HEK293 (cell line): ENCODE measurements around the gene CHRM2.

Source experiments
- CTCF ChIA-PET: fragments of 350-600 bp; formaldehyde crosslinking; extraction: SDS; loops from one replicate; lab custom pipeline; 2021; ENCODE audit warnings: antibody characterized with exemption; lab: Yijun Ruan, JAX
- POLR2A ChIA-PET: fragments of 300-600 bp; formaldehyde crosslinking; extraction: SDS; loops from one replicate; lab custom pipeline; 2020; ENCODE audit warnings: antibody characterized with exemption, inconsistent platforms; lab: Yijun Ruan, JAX
- H3K27ac ChIP-seq: fragments of 200-500 bp; sonication (Bioruptor generic); 2 replicates; pipeline ENCODE4 v1.5.1; 2014; ENCODE audit warnings: low read depth, low read length, control low read depth, inconsistent platforms; ENCODE audit errors: extremely low read depth
- H3K36me3 ChIP-seq, 2 experiments: fragments of 200-500 bp in 1 of 2; sonication (Bioruptor generic) in 1 of 2; 1 replicate in 1 of 2; 2 replicates in 1 of 2; pipeline ENCODE4 v1.5.1; 2014 to 2017; ENCODE audit warnings: inconsistent platforms in 2 of 2, low read length in 2 of 2; ENCODE audit not compliant: control insufficient read depth in 2 of 2, insufficient read depth in 1 of 2
- H3K4me1 ChIP-seq: fragments of 200-500 bp; sonication (Bioruptor generic); 2 replicates; pipeline ENCODE4 v1.5.1; 2014; ENCODE audit warnings: mild to moderate bottlenecking, low read length, inconsistent platforms; ENCODE audit not compliant: control insufficient read depth, insufficient read depth
- H3K4me3 ChIP-seq: 2 replicates; pipeline ENCODE4 v1.5.1; 2011; ENCODE audit warnings: low read depth, mild to moderate bottlenecking, control low read depth, low read length, moderate library complexity
- H3K9me3 ChIP-seq: fragments of 200-500 bp; sonication (Bioruptor generic); 2 replicates; pipeline ENCODE4 v1.5.1; 2014; ENCODE audit warnings: low read depth, low read length, inconsistent platforms; ENCODE audit not compliant: control insufficient read depth, insufficient read depth
- GLIS1 ChIP-seq: fragments of 450-650 bp; formaldehyde crosslinking; IDR thresholded peaks from 2 replicates; pipeline ENCODE4 v1.5.1; 2016; ENCODE audit warnings: missing biosample characterization, missing genetic modification characterization
- IKZF3 ChIP-seq: fragments of 450-650 bp; IDR thresholded peaks from 2 replicates; pipeline ENCODE4 v1.5.0; 2018; ENCODE audit warnings: missing biosample characterization, mild to moderate bottlenecking, missing genetic modification characterization, moderate library complexity
- KLF8 ChIP-seq: fragments of 450-650 bp; formaldehyde crosslinking; IDR thresholded peaks from 2 replicates; pipeline ENCODE4 v1.5.1; 2016; ENCODE audit warnings: missing biosample characterization, missing genetic modification characterization
- RBAK ChIP-seq: fragments of 450-650 bp; formaldehyde crosslinking; IDR thresholded peaks from 2 replicates; pipeline ENCODE4 v1.5.1; 2016; ENCODE audit warnings: missing biosample characterization, missing genetic modification characterization
- YY2 ChIP-seq: fragments of 450-650 bp; formaldehyde crosslinking; IDR thresholded peaks from 2 replicates; pipeline ENCODE4 v1.5.1; 2016; ENCODE audit warnings: missing biosample characterization, missing genetic modification characterization
- ZBTB6 ChIP-seq: fragments of 450-650 bp; formaldehyde crosslinking; IDR thresholded peaks from 2 replicates; pipeline ENCODE4 v1.5.1; 2017; ENCODE audit warnings: missing biosample characterization, missing genetic modification characterization
- ZBTB8A ChIP-seq: fragments of 450-650 bp; formaldehyde crosslinking; IDR thresholded peaks from 2 replicates; pipeline ENCODE4 v1.5.1; 2016; ENCODE audit warnings: missing biosample characterization, missing genetic modification characterization
- ZFP41 ChIP-seq: fragments of 450-650 bp; formaldehyde crosslinking; IDR thresholded peaks from 2 replicates; pipeline ENCODE4 v1.5.1; 2016; ENCODE audit warnings: missing biosample characterization, missing genetic modification characterization, borderline replicate concordance
- ZNF132 ChIP-seq: fragments of 450-650 bp; formaldehyde crosslinking; IDR thresholded peaks from 2 replicates; pipeline ENCODE4 v1.5.1; 2017; ENCODE audit warnings: missing biosample characterization, missing genetic modification characterization, borderline replicate concordance
- ZNF140 ChIP-seq: fragments of 450-650 bp; formaldehyde crosslinking; IDR thresholded peaks from 2 replicates; pipeline ENCODE4 v1.5.1; 2016; ENCODE audit warnings: missing biosample characterization, missing genetic modification characterization
- ZNF202 ChIP-seq: fragments of 450-650 bp; formaldehyde crosslinking; IDR thresholded peaks from 2 replicates; pipeline ENCODE4 v1.5.1; 2016; ENCODE audit warnings: missing biosample characterization, missing genetic modification characterization, borderline replicate concordance
- ZNF221 ChIP-seq: fragments of 450-650 bp; formaldehyde crosslinking; IDR thresholded peaks from 2 replicates; pipeline ENCODE4 v1.5.1; 2017; ENCODE audit warnings: missing biosample characterization, missing genetic modification characterization, borderline replicate concordance
- ZNF274 ChIP-seq, 2 experiments: fragments of 200-500 bp in 1 of 2; fragments of 450-650 bp in 1 of 2; sonication (Bioruptor generic) in 1 of 2; formaldehyde crosslinking in 1 of 2; IDR thresholded peaks; 2 replicates each; pipeline versions ENCODE4 v1.5.1 to v1.6.1; 2014 to 2016; ENCODE audit warnings: borderline replicate concordance in 1 of 2, inconsistent platforms in 1 of 2, low read length in 1 of 2, missing biosample characterization in 1 of 2, missing genetic modification characterization in 1 of 2
- ZNF335 ChIP-seq: fragments of 450-650 bp; formaldehyde crosslinking; conservative IDR thresholded peaks from 2 replicates; pipeline ENCODE4 v1.5.1; 2016; ENCODE audit warnings: missing biosample characterization, missing genetic modification characterization
- ZNF394 ChIP-seq: fragments of 450-650 bp; formaldehyde crosslinking; IDR thresholded peaks from 2 replicates; pipeline ENCODE4 v1.5.1; 2016; ENCODE audit warnings: missing biosample characterization, missing genetic modification characterization, mild to moderate bottlenecking, moderate library complexity, borderline replicate concordance
- ZNF404 ChIP-seq: fragments of 450-650 bp; formaldehyde crosslinking; IDR thresholded peaks from 2 replicates; pipeline ENCODE4 v1.5.1; 2017; ENCODE audit warnings: missing biosample characterization, missing genetic modification characterization
- ZNF433 ChIP-seq: fragments of 450-650 bp; formaldehyde crosslinking; IDR thresholded peaks from 2 replicates; pipeline ENCODE4 v1.5.1; 2016; ENCODE audit warnings: missing biosample characterization, missing genetic modification characterization, low read depth
- ZNF510 ChIP-seq: fragments of 450-650 bp; formaldehyde crosslinking; IDR thresholded peaks from 2 replicates; pipeline ENCODE4 v1.5.1; 2018; ENCODE audit warnings: mild to moderate bottlenecking, missing genetic modification characterization, missing biosample characterization; ENCODE audit not compliant: insufficient replicate concordance
- ZNF521 ChIP-seq: fragments of 450-650 bp; formaldehyde crosslinking; IDR thresholded peaks from 2 replicates; pipeline ENCODE4 v1.5.1; 2017; ENCODE audit warnings: missing biosample characterization, mild to moderate bottlenecking, missing genetic modification characterization
- ZNF555 ChIP-seq: fragments of 450-650 bp; formaldehyde crosslinking; conservative IDR thresholded peaks from 2 replicates; pipeline ENCODE4 v1.5.1; 2017; ENCODE audit warnings: missing biosample characterization, mild to moderate bottlenecking, missing genetic modification characterization, inconsistent platforms
- ZNF600 ChIP-seq: fragments of 450-650 bp; formaldehyde crosslinking; IDR thresholded peaks from 2 replicates; pipeline ENCODE4 v1.5.1; 2016; ENCODE audit warnings: missing biosample characterization, missing genetic modification characterization
- ZSCAN23 ChIP-seq: fragments of 450-650 bp; formaldehyde crosslinking; IDR thresholded peaks from 2 replicates; pipeline ENCODE4 v1.5.1; 2016; ENCODE audit warnings: missing biosample characterization, missing genetic modification characterization
- ZSCAN30 ChIP-seq: fragments of 450-650 bp; IDR thresholded peaks from 2 replicates; pipeline ENCODE4 v1.5.1; 2018; ENCODE audit warnings: missing biosample characterization, mild to moderate bottlenecking, missing genetic modification characterization, moderate library complexity
- ZXDB ChIP-seq: fragments of 450-650 bp; formaldehyde crosslinking; IDR thresholded peaks from 2 replicates; pipeline ENCODE4 v1.5.1; 2016; ENCODE audit warnings: missing biosample characterization, missing genetic modification characterization
- TF ChIP-seq, protein P1 (sequence below): fragments of 450-650 bp; formaldehyde crosslinking; conservative IDR thresholded peaks from 2 replicates; pipeline ENCODE4 v1.5.1; 2016; ENCODE audit warnings: low read depth, missing biosample characterization, missing genetic modification characterization
- TF ChIP-seq, protein P2 (sequence below): fragments of 450-650 bp; formaldehyde crosslinking; IDR thresholded peaks from 2 replicates; pipeline ENCODE4 v1.5.1; 2016; ENCODE audit warnings: missing biosample characterization, missing genetic modification characterization

The CHRM2 gene

DNA sequence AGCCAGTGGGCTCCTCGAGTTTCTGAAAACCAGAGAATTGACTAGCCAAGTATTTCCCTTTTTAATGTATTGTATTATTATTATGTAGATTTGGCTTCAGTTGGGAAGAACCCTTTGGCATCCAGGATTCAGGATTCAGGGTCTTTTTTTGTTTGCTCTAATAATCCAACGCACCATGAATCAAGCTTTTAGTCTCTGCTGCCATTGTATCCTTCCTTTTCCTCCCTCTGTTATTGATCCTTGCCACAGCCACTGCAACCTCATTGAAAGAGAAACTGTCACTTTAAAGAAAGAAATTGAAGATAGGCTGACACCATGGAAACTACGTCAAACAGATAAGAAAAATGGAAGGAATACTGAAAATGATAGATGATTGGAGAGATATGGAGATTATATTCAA is 150.0 kb downstream of the CHRM2 start:
- no peak overlapping the region for H3K27ac ChIP-seq
- H3K4me3 ChIP-seq, result no peak overlapping the region
- POLR2A ChIA-PET, result no interaction called here
- TF ChIP-seq YY2 (tag by site-specific recombination) (no peak), RBAK (tag by site-specific recombination) (no peak), ZFP41 (tag by site-specific recombination) (no peak), ZXDB (tag by site-specific recombination) (no peak), ZNF140 (tag by site-specific recombination) (no peak), ZNF394 (tag by site-specific recombination) (no peak), ZSCAN23 (tag by site-specific recombination) (no peak), ZNF555 (no peak), ZNF510 (tag by site-specific recombination) (no peak), ZBTB6 (tag by site-specific recombination) (no peak), ZNF335 (tag by site-specific recombination) (no peak), ZNF132 (tag by site-specific recombination) (no peak), ZNF221 (tag by site-specific recombination) (no peak), ZNF521 (tag by site-specific recombination) (no peak), ZNF202 (tag by site-specific recombination) (no peak), ZNF274 (IDR thresholded peaks at IDR 0.05; ENCODE audit: low read length) (no peak), ZNF274 (tag by site-specific recombination; IDR thresholded peaks at IDR 0.05; ENCODE audit: borderline replicate concordance) (no peak)
- TF ChIP-seq, protein P1, sequence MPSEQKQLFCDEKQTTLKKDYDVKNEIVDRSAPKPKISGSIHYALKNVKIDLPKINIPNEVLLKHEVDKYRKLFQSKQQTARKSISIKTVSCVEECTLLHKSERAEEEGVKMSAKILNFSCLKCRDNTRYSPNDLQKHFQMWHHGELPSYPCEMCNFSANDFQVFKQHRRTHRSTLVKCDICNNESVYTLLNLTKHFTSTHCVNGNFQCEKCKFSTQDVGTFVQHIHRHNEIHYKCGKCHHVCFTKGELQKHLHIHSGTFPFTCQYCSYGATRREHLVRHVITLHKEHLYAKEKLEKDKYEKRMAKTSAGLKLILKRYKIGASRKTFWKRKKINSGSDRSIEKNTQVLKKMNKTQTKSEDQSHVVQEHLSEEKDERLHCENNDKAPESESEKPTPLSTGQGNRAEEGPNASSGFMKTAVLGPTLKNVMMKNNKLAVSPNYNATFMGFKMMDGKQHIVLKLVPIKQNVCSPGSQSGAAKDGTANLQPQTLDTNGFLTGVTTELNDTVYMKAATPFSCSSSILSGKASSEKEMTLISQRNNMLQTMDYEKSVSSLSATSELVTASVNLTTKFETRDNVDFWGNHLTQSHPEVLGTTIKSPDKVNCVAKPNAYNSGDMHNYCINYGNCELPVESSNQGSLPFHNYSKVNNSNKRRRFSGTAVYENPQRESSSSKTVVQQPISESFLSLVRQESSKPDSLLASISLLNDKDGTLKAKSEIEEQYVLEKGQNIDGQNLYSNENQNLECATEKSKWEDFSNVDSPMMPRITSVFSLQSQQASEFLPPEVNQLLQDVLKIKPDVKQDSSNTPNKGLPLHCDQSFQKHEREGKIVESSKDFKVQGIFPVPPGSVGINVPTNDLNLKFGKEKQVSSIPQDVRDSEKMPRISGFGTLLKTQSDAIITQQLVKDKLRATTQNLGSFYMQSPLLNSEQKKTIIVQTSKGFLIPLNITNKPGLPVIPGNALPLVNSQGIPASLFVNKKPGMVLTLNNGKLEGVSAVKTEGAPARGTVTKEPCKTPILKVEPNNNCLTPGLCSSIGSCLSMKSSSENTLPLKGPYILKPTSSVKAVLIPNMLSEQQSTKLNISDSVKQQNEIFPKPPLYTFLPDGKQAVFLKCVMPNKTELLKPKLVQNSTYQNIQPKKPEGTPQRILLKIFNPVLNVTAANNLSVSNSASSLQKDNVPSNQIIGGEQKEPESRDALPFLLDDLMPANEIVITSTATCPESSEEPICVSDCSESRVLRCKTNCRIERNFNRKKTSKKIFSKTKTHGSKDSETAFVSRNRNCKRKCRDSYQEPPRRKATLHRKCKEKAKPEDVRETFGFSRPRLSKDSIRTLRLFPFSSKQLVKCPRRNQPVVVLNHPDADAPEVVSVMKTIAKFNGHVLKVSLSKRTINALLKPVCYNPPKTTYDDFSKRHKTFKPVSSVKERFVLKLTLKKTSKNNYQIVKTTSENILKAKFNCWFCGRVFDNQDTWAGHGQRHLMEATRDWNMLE, result no peak
- CTCF ChIA-PET, result no interaction called here
- H3K4me1 ChIP-seq, result no peaks in the 10 kb centered on the region
- no peaks in the 10 kb centered on the region for H3K36me3 ChIP-seq
- H3K9me3 ChIP-seq, result no peaks in the 10 kb centered on the region

DNA sequence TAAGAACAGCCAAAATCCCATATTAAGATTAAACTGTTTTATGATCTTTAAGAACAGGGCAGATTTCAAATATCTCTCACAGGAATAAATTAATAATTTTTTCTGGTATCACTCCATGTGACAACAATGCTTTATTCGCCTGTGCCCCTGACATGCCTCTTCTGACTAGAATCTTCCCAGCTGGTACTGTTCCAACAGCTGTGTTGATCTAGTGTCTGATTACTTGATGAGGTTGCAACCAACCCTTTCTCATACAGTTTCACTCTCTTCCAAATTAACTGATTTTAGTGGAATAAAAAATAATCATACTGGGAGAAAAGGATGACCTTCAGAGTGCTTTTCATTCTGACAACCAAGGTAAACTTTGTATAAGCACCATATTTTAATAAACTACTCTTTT is 151.9 kb downstream of the CHRM2 start:
- TF ChIP-seq ZNF140 (tag by site-specific recombination) (no peak), IKZF3 (tag by site-specific recombination) (no peak), ZBTB8A (tag by site-specific recombination) (no peak), ZNF404 (no peak), ZNF510 (tag by site-specific recombination) (no peak), ZSCAN30 (tag by site-specific recombination) (no peak), KLF8 (tag by site-specific recombination) (no peak), GLIS1 (no peak), ZNF600 (tag by site-specific recombination) (no peak), ZNF433 (tag by site-specific recombination) (no peak)
- TF ChIP-seq, protein P2, sequence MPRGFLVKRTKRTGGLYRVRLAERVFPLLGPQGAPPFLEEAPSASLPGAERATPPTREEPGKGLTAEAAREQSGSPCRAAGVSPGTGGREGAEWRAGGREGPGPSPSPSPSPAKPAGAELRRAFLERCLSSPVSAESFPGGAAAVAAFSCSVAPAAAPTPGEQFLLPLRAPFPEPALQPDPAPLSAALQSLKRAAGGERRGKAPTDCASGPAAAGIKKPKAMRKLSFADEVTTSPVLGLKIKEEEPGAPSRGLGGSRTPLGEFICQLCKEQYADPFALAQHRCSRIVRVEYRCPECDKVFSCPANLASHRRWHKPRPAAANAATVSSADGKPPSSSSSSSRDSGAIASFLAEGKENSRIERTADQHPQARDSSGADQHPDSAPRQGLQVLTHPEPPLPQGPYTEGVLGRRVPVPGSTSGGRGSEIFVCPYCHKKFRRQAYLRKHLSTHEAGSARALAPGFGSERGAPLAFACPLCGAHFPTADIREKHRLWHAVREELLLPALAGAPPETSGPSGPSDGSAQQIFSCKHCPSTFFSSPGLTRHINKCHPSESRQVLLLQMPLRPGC (tag by site-specific recombination), result no peak
- TF ChIP-seq, all 188 proteins: peak for 0
- no peak overlapping the region for H3K4me3 ChIP-seq
- CTCF ChIA-PET, result interaction anchor here (0.6 kb wide), 1 partner anchor 386 kb away, joined by 4 read pairs; no protein-coding TSS in a partner anchor
- POLR2A ChIA-PET, result no interaction called here
- no peaks in the 10 kb centered on the region for H3K4me1 ChIP-seq
- no peaks in the 10 kb centered on the region for H3K36me3 ChIP-seq
- no peaks in the 10 kb centered on the region for H3K9me3 ChIP-seq
- H3K27ac ChIP-seq, result no peak overlapping the region
